Neural progenitor cell (in vitro differentiated cells): ENCODE measurements around the gene RGSL1. TPM values are rescaled to one million over a fixed set of nuclear protein-coding genes. Genes with fewer than 3 reads are reported as not detected.

ENCODE experiments used
- DNase-seq: peaks from one replicate; pipeline ENCODE4 v3.0.0-alpha.2; 2016; ENCODE audit warnings: low spot score
- H2AFZ ChIP-seq: fragments of 200-600 bp; sonication (generic); replicated peaks from 2 replicates; pipeline ENCODE4 v1.6.1; 2016; ENCODE audit warnings: antibody characterized with exemption
- H3F3A ChIP-seq: fragments of 200-600 bp; sonication (generic); 2 replicates; pipeline ENCODE4 v1.6.1; 2016; ENCODE audit warnings: antibody characterized with exemption, low read depth
- H3K27ac ChIP-seq: fragments of 200-600 bp; sonication (generic); 2 replicates; pipeline ENCODE4 v1.5.1; 2016; ENCODE audit warnings: mild to moderate bottlenecking
- H3K27me3 ChIP-seq: fragments of 200-600 bp; sonication (generic); 2 replicates; pipeline ENCODE4 v1.6.1; 2016; ENCODE audit warnings: mild to moderate bottlenecking, moderate library complexity
- H3K36me3 ChIP-seq: fragments of 200-600 bp; sonication (generic); 2 replicates; pipeline ENCODE4 v1.5.1; 2016
- H3K4me1 ChIP-seq: fragments of 200-600 bp; sonication (generic); 2 replicates; pipeline ENCODE4 v1.6.1; 2016; ENCODE audit warnings: mixed run types
- H3K4me2 ChIP-seq: fragments of 200-600 bp; sonication (generic); 2 replicates; pipeline ENCODE4 v1.6.1; 2016
- H3K4me3 ChIP-seq: fragments of 200-600 bp; sonication (generic); 2 replicates; pipeline ENCODE4 v1.5.1; 2016
- H3K79me2 ChIP-seq: fragments of 200-600 bp; sonication (generic); 2 replicates; pipeline ENCODE4 v1.6.1; 2016; ENCODE audit warnings: low read depth
- H3K9ac ChIP-seq: fragments of 200-600 bp; sonication (generic); 2 replicates; pipeline ENCODE4 v1.6.1; 2016
- H3K9me3 ChIP-seq: fragments of 200-600 bp; sonication (generic); 2 replicates; pipeline ENCODE4 v1.5.1; 2016; ENCODE audit warnings: low read depth
- H4K20me1 ChIP-seq: fragments of 200-600 bp; sonication (generic); 2 replicates; pipeline ENCODE4 v1.6.1; 2016; ENCODE audit warnings: low read depth
- H3K27ac Mint-ChIP-seq: 3 replicates; pipeline ENCODE4 v1.8.0; 2021; ENCODE audit warnings: mixed read lengths
- H3K27me3 Mint-ChIP-seq: 2 replicates; pipeline ENCODE4 v1.8.0; 2022; ENCODE audit warnings: low read depth, mild to moderate bottlenecking, inconsistent platforms, moderate library complexity, mixed read lengths; ENCODE audit not compliant: insufficient read depth
- H3K36me3 Mint-ChIP-seq: 3 replicates; pipeline ENCODE4 v1.8.0; 2021; ENCODE audit warnings: mixed read lengths
- H3K4me1 Mint-ChIP-seq: 3 replicates; pipeline ENCODE4 v1.8.0; 2021; ENCODE audit warnings: mixed read lengths
- H3K4me3 Mint-ChIP-seq: 3 replicates; pipeline ENCODE4 v1.8.0; 2021; ENCODE audit warnings: mild to moderate bottlenecking, moderate library complexity, mixed read lengths
- H3K9me3 Mint-ChIP-seq: 3 replicates; pipeline ENCODE4 v1.8.0; 2020; ENCODE audit warnings: mixed read lengths
- CTCF ChIP-seq: fragments of 200-600 bp; sonication (generic); IDR thresholded peaks from 2 replicates; pipeline ENCODE4 v1.5.1; 2017; ENCODE audit warnings: antibody characterized with exemption, mild to moderate bottlenecking
- EZH2 ChIP-seq: fragments of 200-600 bp; sonication (generic); IDR thresholded peaks from 2 replicates; pipeline ENCODE4 v1.6.1; 2017; ENCODE audit warnings: antibody characterized with exemption, mild to moderate bottlenecking, moderate library complexity
- EZH2phosphoT487 ChIP-seq: fragments of 200-600 bp; sonication (generic); IDR thresholded peaks from 2 replicates; pipeline ENCODE4 v1.6.1; 2017; ENCODE audit warnings: antibody characterized with exemption
- total RNA-seq: library from RNA; depleted of rRNA; stranded (reverse); fragments of >200 nt; gene quantifications from 2 replicates; pipeline ENCODE4 v1.2.3, GENCODE V29; 2015; ENCODE audit warnings: low replicate concordance

Gene RGSL1
- total RNA-seq, 1 donor from 2014 or later, result not detected

GRCh38 chr1:182447660-182448059, 2.3 kb upstream of the RGSL1 start:
- DNase-seq, result no peak
- Mint-ChIP-seq H3K27me3 (peaks cover 7% of the 10 kb centered on the region), H3K4me1 (no peaks in the 10 kb centered on the region), H3K9me3 (peaks cover 8% of the 10 kb centered on the region), H3K36me3 (no peaks in the 10 kb centered on the region), H3K4me3 (no peak overlapping the region), H3K27ac (no peak overlapping the region)
- H3K4me3 ChIP-seq, result no peak overlapping the region
- no peaks in the 10 kb centered on the region for H3K36me3 ChIP-seq
- H3K9me3 ChIP-seq, result no peaks in the 10 kb centered on the region
- H3K4me2 ChIP-seq, result no peak overlapping the region
- H3K27me3 ChIP-seq, result no peaks in the 10 kb centered on the region
- no peak overlapping the region for H3K9ac ChIP-seq
- TF ChIP-seq EZH2phosphoT487 (no peak), EZH2 (no peak), CTCF (no peak)
- H3K27ac ChIP-seq, result no peak overlapping the region
- peaks cover 4% of the 10 kb centered on the region for H3K4me1 ChIP-seq
- no peaks in the 10 kb centered on the region for H3K79me2 ChIP-seq
- no peaks in the 10 kb centered on the region for H4K20me1 ChIP-seq
- no peak overlapping the region for H2AFZ ChIP-seq
- H3F3A ChIP-seq, result no peaks in the 10 kb centered on the region

GRCh38 chr1:182453631-182454030, 3.7 kb downstream of the RGSL1 start:
- H3K27me3 ChIP-seq, result no peaks in the 10 kb centered on the region
- no peaks in the 10 kb centered on the region for H3F3A ChIP-seq
- Mint-ChIP-seq H3K9me3 (no peaks in the 10 kb centered on the region), H3K36me3 (no peaks in the 10 kb centered on the region), H3K27me3 (no peaks in the 10 kb centered on the region), H3K27ac (no peak overlapping the region), H3K4me3 (no peak overlapping the region), H3K4me1 (peaks cover 2% of the 10 kb centered on the region)
- no peaks in the 10 kb centered on the region for H3K9me3 ChIP-seq
- H3K9ac ChIP-seq, result no peak overlapping the region
- no peak overlapping the region for H3K4me3 ChIP-seq
- no peak overlapping the region for H2AFZ ChIP-seq
- no peak for DNase-seq
- no peak overlapping the region for H3K4me2 ChIP-seq
- H3K4me1 ChIP-seq, result peaks cover 4% of the 10 kb centered on the region
- no peak for TF ChIP-seq EZH2
- TF ChIP-seq CTCF, result no peak
- TF ChIP-seq EZH2phosphoT487, result no peak
- no peaks in the 10 kb centered on the region for H3K36me3 ChIP-seq
- H3K27ac ChIP-seq, result no peak overlapping the region
- H3K79me2 ChIP-seq, result no peaks in the 10 kb centered on the region
- no peaks in the 10 kb centered on the region for H4K20me1 ChIP-seq

- H3K9me3 ChIP-seq, result peaks cover 5% of the 10 kb centered on the region
- TF ChIP-seq EZH2 (no peak), CTCF (no peak), EZH2phosphoT487 (no peak)
- H3K4me2 ChIP-seq, result no peak overlapping the region
- Mint-ChIP-seq H3K9me3 (no peaks in the 10 kb centered on the region), H3K4me1 (peaks cover 2% of the 10 kb centered on the region), H3K36me3 (no peaks in the 10 kb centered on the region), H3K4me3 (no peak overlapping the region), H3K27ac (no peak overlapping the region), H3K27me3 (no peaks in the 10 kb centered on the region)
- no peak overlapping the region for H2AFZ ChIP-seq
- H4K20me1 ChIP-seq, result no peaks in the 10 kb centered on the region
- H3K4me1 ChIP-seq, result no peaks in the 10 kb centered on the region
- no peak overlapping the region for H3K4me3 ChIP-seq
- no peaks in the 10 kb centered on the region for H3K27me3 ChIP-seq
- no peak for DNase-seq
- no peak overlapping the region for H3K27ac ChIP-seq
- H3F3A ChIP-seq, result no peaks in the 10 kb centered on the region
- H3K79me2 ChIP-seq, result no peaks in the 10 kb centered on the region
- no peak overlapping the region for H3K9ac ChIP-seq
- no peaks in the 10 kb centered on the region for H3K36me3 ChIP-seq
Observed at GRCh38 chr1:182457844-182458243, 7.9 kb downstream of the RGSL1 start.

- DNase-seq, result no peak
- TF ChIP-seq EZH2 (no peak), CTCF (no peak), EZH2phosphoT487 (no peak)
Observed at GRCh38 chr1:182459949-182460348, 10.0 kb downstream of the RGSL1 start.

More at GRCh38 chr1:182459949-182460348, 10.0 kb downstream of the RGSL1 start:
- H3K27ac ChIP-seq, result no peak overlapping the region
- H3K9me3 ChIP-seq, result peaks cover 5% of the 10 kb centered on the region
- no peaks in the 10 kb centered on the region for H3K4me1 Mint-ChIP-seq
- no peaks in the 10 kb centered on the region for H3K27me3 ChIP-seq
- H3K27me3 Mint-ChIP-seq, result no peaks in the 10 kb centered on the region
- no peaks in the 10 kb centered on the region for H3K79me2 ChIP-seq
- no peaks in the 10 kb centered on the region for H3F3A ChIP-seq
- H3K9ac ChIP-seq, result no peak overlapping the region
- H3K4me2 ChIP-seq, result no peak overlapping the region
- no peaks in the 10 kb centered on the region for H3K4me1 ChIP-seq
- no peak overlapping the region for H3K4me3 ChIP-seq
- no peaks in the 10 kb centered on the region for H3K9me3 Mint-ChIP-seq
- H3K27ac Mint-ChIP-seq, result no peak overlapping the region
- H2AFZ ChIP-seq, result no peak overlapping the region
- H3K36me3 ChIP-seq, result no peaks in the 10 kb centered on the region
- H3K36me3 Mint-ChIP-seq, result no peaks in the 10 kb centered on the region
- H3K4me3 Mint-ChIP-seq, result no peak overlapping the region
- no peaks in the 10 kb centered on the region for H4K20me1 ChIP-seq
